ENCODE data around the gene NME2. TPM values are rescaled to one million over a fixed set of nuclear protein-coding genes. Genes with fewer than 3 reads are reported as not detected.

Gene NME2
- total and polyA plus RNA-seq, 10 of the 15 experiments (the other 5 are each of a cell fraction or from before 2014, with no cell fraction given), result 497 to 1,030 (median 786) TPM

DNA sequence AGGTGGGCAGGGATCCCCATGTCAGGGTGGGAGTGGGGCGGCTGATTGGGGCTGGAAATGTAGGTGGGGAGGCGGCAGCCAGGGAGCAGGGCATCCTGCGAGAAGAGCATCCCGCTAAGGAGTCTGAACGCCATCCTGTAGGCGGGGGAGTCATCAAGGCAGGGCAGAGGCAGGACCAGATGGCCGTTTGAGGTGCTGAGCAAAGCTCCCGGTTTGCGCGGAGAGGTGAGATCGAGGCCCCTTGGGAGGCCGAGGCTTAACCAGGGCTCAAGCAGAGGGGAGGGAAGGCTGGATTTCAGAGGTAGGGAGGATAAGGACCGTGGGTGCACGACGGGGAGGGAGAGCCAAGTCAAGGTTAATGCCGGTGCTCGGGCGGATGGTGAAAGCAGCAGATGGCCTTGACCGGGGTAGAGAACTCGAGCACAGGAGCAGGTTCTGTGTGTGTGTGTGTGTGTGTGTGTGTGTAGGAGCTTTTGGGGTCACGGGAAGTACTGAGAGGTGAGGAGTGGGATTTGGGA lies 472 bp upstream of the NME2 start:
- H3K27me3 ChIP-seq (replicated peaks in 1 of 2; ENCODE audit: control insufficient read depth in 2 of 2, insufficient read depth in 2 of 2, low read length in 1 of 2), result no peaks in the 10 kb centered on the region
- ChIA-PET POLR2A (interaction anchor here (1.0 to 1.5 kb wide), 2 partner anchors 10 to 45 kb away, joined by 3 to 5 read pairs; partner anchors contain the start of gene SPAG9), CTCF (interaction anchor here (1.3 to 5.8 kb wide), 2 partner anchors 12 to 132 kb away, joined by 4 to 35 read pairs; partner anchors contain the start of gene NME1), RAD21 (ENCODE audit: unreplicated experiment) (interaction anchor here (0.6 to 1.8 kb wide), 7 partner anchors 10 to 164 kb away, joined by 3 to 5 read pairs (median 4); no protein-coding TSS in a partner anchor), SMC1A (ENCODE audit: uncharacterized antibody, unreplicated experiment) (interaction anchor here (1.0 to 1.3 kb wide), 3 partner anchors 10 to 132 kb away, joined by 3 to 4 read pairs (median 4); partner anchors contain the start of gene NME1)
- peak overlapping the region; percentile 93 for H3K9ac ChIP-seq (ENCODE audit: control insufficient read depth, insufficient read depth, low read length)
- H2AFZ ChIP-seq (ENCODE audit: control insufficient read depth, low read depth, low read length), result peak overlapping the region; percentile 92
- in situ Hi-C loops (cut with MboI), result loop anchor here (10.0 kb wide), 1 partner anchor 61 kb away; no protein-coding TSS in a partner anchor
- no TSS peak for BruUV-seq (replicated peaks)
- peaks cover 12% of the 10 kb centered on the region for H3K4me1 ChIP-seq (ENCODE audit: control insufficient read depth, insufficient read depth, low read length)
- 3% methylated on average over 21 of the region's 21 CpGs for WGBS (ENCODE audit: insufficient coverage, insufficient replicate concordance, low lambda C conversion rate, missing lambda C conversion rate)
- peak; percentile 48 for ATAC-seq
- H3K79me2 ChIP-seq (ENCODE audit: control insufficient read depth, insufficient read depth, low read length), result peaks cover 25% of the 10 kb centered on the region
- peak overlapping the region; percentile 99 for H3K4me2 ChIP-seq (ENCODE audit: control insufficient read depth, insufficient read depth)
- no peak for DNase-seq (ENCODE audit: low read depth, low spot score)
- H3K4me3 ChIP-seq, result peak overlapping the region; percentile 96
- no peaks in the 10 kb centered on the region for H4K20me1 ChIP-seq (ENCODE audit: control insufficient read depth, insufficient read depth)
- intact Hi-C loops (cut with micrococcal nuclease; ENCODE audit: unreplicated experiment), result loop anchor here (5.0 kb wide), 1 partner anchor 97 kb away; the partner anchor contains the start of genes MBTD1 and UTP18
- no peak for FAIRE-seq
- peak overlapping the region; percentile 92 for H3K27ac ChIP-seq (ENCODE audit: control insufficient read depth, insufficient read depth)
- peaks cover 5 to 25% of the 10 kb centered on the region in 2 experiments for H3K36me3 ChIP-seq (ENCODE audit: control insufficient read depth in 2 of 2, insufficient read depth in 2 of 2, low read length in 1 of 2)
- H3K9me3 ChIP-seq (replicated peaks; ENCODE audit: control insufficient read depth, insufficient read depth, low read length), result no peaks in the 10 kb centered on the region
- TF ChIP-seq RAD51 (IDR thresholded peaks at IDR 0.05) (no peak), ZNF384 (IDR thresholded peaks at IDR 0.05; ENCODE audit: borderline replicate concordance, low read depth, low read length) (no peak), IKZF2 (IDR thresholded peaks at IDR 0.05) (peak; percentile 68 to 79; a peak in 1 of 4 replicates), CREB1 (IDR thresholded peaks at IDR 0.05; ENCODE audit: low read depth) (peak; percentile 7; the same call in 1 of the 2 replicates), RFX5 (IDR thresholded peaks at IDR 0.05; ENCODE audit: low read depth, low read length) (no peak), GABPA (IDR thresholded peaks at IDR 0.05; ENCODE audit: low read depth) (no peak), IRF4 (IDR thresholded peaks at IDR 0.05; ENCODE audit: low read depth, low read length) (peak; percentile 21; the same call in 1 of the 2 replicates), SMAD1 (IDR thresholded peaks at IDR 0.05; ENCODE audit: low read depth, partially characterized antibody) (peak; percentile 83), TCF3 (IDR thresholded peaks at IDR 0.05; ENCODE audit: borderline replicate concordance, insufficient read depth, low read depth, low read length) (no peak)
- TF ChIP-seq, protein P1, sequence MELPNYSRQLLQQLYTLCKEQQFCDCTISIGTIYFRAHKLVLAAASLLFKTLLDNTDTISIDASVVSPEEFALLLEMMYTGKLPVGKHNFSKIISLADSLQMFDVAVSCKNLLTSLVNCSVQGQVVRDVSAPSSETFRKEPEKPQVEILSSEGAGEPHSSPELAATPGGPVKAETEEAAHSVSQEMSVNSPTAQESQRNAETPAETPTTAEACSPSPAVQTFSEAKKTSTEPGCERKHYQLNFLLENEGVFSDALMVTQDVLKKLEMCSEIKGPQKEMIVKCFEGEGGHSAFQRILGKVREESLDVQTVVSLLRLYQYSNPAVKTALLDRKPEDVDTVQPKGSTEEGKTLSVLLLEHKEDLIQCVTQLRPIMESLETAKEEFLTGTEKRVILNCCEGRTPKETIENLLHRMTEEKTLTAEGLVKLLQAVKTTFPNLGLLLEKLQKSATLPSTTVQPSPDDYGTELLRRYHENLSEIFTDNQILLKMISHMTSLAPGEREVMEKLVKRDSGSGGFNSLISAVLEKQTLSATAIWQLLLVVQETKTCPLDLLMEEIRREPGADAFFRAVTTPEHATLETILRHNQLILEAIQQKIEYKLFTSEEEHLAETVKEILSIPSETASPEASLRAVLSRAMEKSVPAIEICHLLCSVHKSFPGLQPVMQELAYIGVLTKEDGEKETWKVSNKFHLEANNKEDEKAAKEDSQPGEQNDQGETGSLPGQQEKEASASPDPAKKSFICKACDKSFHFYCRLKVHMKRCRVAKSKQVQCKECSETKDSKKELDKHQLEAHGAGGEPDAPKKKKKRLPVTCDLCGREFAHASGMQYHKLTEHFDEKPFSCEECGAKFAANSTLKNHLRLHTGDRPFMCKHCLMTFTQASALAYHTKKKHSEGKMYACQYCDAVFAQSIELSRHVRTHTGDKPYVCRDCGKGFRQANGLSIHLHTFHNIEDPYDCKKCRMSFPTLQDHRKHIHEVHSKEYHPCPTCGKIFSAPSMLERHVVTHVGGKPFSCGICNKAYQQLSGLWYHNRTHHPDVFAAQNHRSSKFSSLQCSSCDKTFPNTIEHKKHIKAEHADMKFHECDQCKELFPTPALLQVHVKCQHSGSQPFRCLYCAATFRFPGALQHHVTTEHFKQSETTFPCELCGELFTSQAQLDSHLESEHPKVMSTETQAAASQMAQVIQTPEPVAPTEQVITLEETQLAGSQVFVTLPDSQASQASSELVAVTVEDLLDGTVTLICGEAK (IDR thresholded peaks at IDR 0.05; ENCODE audit: borderline replicate concordance), result peak; percentile 18; the same call in 1 of the 2 replicates
- TF ChIP-seq, protein P2, sequence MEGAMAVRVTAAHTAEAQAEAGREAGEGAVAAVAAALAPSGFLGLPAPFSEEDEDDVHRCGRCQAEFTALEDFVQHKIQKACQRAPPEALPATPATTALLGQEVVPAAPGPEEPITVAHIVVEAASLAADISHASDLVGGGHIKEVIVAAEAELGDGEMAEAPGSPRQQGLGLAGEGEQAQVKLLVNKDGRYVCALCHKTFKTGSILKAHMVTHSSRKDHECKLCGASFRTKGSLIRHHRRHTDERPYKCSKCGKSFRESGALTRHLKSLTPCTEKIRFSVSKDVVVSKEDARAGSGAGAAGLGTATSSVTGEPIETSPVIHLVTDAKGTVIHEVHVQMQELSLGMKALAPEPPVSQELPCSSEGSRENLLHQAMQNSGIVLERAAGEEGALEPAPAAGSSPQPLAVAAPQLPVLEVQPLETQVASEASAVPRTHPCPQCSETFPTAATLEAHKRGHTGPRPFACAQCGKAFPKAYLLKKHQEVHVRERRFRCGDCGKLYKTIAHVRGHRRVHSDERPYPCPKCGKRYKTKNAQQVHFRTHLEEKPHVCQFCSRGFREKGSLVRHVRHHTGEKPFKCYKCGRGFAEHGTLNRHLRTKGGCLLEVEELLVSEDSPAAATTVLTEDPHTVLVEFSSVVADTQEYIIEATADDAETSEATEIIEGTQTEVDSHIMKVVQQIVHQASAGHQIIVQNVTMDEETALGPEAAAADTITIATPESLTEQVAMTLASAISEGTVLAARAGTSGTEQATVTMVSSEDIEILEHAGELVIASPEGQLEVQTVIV (IDR thresholded peaks at IDR 0.05; ENCODE audit: borderline replicate concordance, partially characterized antibody), result no peak
- TF ChIP-seq, protein P3, sequence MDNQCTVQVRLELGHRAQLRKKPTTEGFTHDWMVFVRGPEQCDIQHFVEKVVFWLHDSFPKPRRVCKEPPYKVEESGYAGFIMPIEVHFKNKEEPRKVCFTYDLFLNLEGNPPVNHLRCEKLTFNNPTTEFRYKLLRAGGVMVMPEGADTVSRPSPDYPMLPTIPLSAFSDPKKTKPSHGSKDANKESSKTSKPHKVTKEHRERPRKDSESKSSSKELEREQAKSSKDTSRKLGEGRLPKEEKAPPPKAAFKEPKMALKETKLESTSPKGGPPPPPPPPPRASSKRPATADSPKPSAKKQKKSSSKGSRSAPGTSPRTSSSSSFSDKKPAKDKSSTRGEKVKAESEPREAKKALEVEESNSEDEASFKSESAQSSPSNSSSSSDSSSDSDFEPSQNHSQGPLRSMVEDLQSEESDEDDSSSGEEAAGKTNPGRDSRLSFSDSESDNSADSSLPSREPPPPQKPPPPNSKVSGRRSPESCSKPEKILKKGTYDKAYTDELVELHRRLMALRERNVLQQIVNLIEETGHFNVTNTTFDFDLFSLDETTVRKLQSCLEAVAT (IDR thresholded peaks at IDR 0.05), result peak; percentile 90
- TF ChIP-seq, protein P4, sequence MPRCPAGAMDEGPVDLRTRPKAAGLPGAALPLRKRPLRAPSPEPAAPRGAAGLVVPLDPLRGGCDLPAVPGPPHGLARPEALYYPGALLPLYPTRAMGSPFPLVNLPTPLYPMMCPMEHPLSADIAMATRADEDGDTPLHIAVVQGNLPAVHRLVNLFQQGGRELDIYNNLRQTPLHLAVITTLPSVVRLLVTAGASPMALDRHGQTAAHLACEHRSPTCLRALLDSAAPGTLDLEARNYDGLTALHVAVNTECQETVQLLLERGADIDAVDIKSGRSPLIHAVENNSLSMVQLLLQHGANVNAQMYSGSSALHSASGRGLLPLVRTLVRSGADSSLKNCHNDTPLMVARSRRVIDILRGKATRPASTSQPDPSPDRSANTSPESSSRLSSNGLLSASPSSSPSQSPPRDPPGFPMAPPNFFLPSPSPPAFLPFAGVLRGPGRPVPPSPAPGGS (IDR thresholded peaks at IDR 0.05; ENCODE audit: borderline replicate concordance, insufficient read depth, low read depth, low read length, poor library complexity, severe bottlenecking), result no peak

Data from GM12878 (cell line).